ENCODE data around the gene LGALS9C.
"Not testable (repeated sequence)": the region's sequence is repeated elsewhere in the genome, so short reads cannot be mapped to it uniquely, and the experiment has no call there.

The LGALS9C gene

DNA sequence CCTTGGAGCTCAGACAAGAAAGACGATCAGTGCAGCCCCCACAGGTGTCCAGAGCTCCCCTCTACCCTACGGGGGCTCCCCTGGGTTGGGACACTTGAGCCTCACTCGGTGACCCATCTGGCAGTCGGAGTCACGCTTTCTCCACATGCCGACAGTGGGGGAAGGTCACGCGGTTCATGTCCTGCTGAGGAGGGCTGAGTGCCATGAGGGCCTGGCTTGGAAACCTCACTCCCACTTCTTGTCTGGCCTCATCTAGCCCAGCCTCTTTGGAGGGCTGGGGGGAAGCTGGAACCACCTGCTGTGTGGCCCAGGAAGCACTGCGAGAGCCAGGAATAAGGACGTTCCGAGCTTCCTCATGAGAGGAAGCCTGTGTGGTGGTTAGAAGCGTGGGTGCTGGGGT lies 1.8 kb downstream of the LGALS9C start:
- not testable (repeated sequence) for DNase-seq (ENCODE audit: low read depth, low spot score)

DNA sequence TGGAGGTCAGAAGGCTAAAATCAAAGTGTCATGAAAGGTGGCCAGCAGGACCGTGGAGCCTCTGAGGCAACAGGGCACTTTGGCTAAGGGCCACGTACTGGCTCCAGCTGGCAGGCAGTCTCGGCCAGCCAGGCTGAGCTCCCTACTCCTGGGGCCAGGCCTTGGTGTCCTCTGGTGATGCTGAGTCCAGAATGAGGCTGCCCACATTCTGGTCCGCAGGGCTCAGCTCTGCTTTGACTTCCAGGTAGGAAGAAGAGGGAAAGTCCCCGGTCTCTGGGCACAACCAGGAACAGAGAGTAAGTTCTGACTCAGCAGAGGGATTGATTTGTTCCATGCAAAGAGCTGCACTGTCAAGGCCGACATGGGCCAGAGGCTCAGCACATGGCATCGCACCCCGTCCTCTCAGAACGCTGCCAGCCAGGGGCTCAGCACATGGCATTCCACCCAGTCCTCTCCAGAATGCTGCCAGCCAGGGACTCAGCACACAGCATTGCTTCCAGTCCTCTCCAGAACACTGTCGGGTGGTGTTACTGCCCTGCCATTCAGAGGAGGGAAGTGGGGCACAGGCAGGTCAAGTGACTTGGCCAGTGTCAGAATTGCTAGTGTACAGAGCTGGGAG lies 2.5 kb downstream of the LGALS9C start:
- DNase-seq (ENCODE audit: low read depth, low spot score), result not testable (repeated sequence)

DNA sequence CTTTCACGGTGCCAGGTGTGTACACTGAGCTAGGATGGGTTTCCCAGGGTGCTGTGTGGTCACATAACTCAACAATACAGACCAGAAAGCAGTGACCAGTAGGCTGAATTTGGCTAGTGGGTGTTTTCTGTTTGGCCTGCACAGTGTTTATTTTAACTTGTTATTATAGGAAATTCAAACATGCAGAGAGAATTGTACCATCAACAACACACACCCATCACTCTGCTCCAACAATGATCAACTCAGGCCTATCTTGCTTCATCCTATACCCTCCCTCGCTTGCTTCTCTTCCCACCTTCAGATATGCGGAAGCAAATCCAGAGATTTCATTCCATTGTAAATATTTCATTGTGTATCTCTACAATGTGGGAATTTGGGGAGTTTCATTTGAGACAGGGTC lies 5.2 kb downstream of the LGALS9C start:
- not testable (repeated sequence) for DNase-seq (ENCODE audit: low read depth, low spot score)

DNA sequence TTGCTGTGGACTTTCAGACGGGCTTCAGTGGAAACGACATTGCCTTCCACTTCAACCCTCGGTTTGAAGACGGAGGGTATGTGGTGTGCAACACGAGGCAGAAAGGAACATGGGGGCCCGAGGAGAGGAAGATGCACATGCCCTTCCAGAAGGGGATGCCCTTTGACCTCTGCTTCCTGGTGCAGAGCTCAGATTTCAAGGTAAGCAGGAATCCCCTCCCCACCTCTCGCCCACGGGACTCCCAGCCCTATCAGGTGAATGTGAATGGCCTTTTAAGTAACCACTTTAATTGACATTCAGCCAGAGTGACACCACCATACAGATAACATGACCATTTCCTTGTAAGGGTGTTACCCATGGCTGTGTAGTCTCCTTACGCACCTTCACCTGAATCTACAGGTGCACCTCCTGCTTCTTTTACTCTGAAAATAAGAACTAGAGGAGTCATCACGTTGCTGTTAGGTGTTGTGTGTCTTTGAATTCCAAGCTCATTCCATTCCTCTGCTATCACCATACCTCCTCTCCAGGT lies 9.4 kb downstream of the LGALS9C start:
- DNase-seq (ENCODE audit: low read depth, low spot score), result not testable (repeated sequence)

DNA sequence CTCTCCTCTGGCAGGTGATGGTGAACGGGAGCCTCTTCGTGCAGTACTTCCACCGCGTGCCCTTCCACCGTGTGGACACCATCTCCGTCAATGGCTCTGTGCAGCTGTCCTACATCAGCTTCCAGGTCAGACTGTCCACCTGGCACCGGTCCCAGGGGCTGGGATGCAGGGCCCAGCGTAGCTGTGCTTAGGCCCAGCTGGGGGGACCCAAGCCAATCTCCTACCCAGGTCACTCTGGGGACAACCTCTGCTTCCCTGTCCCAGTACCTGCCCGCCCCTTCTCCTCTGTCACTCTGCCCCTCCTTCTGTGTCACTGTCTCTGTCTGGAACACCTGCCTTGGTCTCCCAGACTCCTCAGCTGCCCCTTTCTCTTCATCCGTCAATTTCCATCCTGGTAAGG lies 11.0 kb downstream of the LGALS9C start:
- DNase-seq (ENCODE audit: low read depth, low spot score), result not testable (repeated sequence)

DNA sequence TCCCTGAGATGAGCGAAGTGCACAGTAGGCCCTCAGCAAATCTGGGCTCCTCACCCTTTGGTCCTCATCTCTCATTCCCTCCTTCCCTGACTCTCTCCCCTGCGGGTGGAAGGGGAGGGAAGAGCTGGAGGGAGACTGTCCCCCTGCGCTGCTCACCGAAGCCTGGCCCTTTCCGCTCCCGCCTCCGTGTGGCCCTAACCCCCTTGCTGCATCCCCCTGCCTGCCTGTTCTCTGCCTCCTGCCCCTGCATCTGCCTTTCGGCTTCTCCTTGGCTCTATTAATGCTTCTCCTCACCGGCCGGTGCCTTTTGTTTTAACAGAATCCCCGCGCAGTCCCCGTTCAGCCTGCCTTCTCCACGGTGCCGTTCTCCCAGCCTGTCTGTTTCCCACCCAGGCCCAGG lies 12.0 kb downstream of the LGALS9C start:
- DNase-seq (ENCODE audit: low read depth, low spot score), result not testable (repeated sequence)

DNA sequence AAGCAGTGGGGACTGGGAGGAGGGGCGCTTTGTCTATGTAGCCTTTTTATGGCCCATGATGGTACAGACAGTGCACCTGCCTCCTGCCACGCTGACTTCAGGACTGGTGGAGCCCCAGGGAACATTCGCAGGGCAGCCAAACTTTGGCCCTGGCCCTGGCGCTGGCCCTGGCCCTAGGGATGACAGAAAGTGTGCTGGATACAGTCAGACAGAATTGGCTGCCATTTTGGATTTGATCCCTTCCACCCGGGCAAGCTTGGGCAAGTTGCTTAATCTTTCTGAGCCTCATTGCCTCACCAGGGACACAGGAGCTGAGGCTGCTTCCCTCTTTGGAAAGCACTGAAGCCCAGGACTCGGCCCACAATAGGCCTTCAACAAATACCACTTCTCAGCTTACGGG lies 13.4 kb downstream of the LGALS9C start:
- DNase-seq (ENCODE audit: low read depth, low spot score), result not testable (repeated sequence)

DNA sequence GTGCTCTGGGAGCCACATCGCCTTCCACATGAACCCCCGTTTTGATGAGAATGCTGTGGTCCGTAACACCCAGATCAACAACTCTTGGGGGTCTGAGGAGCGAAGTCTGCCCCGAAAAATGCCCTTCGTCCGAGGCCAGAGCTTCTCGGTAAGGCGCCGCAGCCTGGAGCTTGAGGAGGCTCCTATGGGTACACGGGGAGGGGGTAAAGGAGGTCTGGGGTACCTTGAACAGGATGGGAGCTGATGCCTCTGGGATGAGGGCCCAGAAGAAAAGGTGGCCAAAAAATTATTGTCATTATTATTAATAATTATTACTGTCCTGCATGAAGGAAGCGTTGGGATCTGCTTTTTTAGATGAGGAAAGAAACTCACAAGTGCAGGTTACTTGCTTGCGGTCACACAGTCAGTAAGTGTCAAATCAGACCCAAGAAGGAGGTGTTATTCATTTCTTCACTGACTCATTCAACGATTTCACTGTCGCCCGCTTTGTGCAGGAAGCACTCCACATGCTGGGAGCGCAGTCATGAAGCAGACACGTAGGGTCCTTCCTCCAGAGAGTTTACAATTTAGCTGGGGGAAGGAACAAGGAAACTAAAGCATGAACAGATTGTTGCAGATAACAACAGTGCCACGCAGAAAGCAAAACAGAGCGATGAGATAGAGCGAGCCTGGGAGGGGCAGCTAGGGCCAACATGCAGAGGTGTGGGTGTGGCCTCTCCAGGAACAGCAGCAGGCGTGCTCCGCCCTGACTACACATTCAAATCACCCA lies 16.3 kb downstream of the LGALS9C start:
- DNase-seq (ENCODE audit: low read depth, low spot score), result not testable (repeated sequence)

DNA sequence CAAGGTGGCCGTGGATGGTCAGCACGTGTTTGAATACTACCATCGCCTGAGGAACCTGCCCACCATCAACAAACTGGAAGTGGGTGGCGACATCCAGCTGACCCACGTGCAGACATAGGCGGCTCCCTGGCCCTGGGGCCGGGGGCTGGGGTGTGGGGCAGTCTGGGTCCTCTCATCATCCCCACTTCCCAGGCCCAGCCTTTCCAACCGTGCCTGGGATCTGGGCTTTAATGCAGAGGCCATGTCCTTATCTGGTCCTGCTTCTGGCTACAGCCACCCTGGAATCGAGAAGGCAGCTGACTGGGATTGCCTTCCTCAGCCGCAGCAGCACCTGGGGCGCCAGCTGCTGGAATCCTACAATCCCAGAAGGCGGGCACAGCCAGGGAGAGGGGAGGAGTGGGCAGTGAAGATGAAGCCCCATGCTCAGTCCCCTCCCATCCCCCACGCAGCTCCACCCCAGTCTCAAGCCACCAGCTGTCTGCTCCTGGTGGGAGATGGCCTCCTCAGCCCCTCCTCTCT lies 17.7 kb downstream of the LGALS9C start:
- DNase-seq (ENCODE audit: low read depth, low spot score), result not testable (repeated sequence)

DNA sequence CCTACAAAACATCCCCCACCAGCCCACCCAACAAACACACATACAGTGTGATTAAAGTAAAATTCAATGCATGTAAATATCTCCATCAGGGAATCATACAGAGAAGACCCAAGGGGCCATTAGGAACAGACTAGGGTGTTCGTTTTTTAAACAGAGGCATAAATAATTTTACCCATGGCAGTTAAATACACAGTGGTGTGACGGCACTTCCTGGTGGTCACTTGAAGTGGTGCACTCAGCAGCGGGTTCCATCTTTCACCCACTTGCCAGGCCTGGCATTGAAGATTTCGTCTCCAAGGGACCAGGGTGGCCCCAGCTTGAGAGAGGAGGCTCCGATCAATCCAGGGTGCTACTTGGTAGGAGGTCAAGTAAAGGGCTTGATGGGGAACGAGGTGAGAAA lies 20.5 kb downstream of the LGALS9C start:
- not testable (repeated sequence) for DNase-seq (ENCODE audit: low read depth, low spot score)

DNA sequence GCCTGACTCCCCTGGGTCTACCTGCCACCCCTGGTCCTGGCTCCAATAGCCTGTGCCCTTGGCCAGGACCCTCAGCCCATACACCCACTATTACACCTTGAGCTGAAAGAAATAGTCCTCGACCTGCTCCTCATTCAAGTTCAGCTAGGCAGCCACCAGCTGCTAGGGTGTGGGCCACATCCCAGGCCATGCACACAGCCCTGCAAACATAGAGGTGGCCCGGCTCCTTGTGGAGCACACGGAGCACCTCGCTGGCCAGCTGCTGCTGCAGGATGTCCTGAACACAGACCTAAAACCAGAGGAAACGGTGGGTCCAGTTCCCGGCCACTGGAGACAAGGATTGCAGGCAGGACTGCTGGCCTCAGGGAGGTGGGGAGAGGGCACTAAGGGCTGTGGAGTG lies 22.5 kb downstream of the LGALS9C start:
- not testable (repeated sequence) for DNase-seq (ENCODE audit: low read depth, low spot score)

DNA sequence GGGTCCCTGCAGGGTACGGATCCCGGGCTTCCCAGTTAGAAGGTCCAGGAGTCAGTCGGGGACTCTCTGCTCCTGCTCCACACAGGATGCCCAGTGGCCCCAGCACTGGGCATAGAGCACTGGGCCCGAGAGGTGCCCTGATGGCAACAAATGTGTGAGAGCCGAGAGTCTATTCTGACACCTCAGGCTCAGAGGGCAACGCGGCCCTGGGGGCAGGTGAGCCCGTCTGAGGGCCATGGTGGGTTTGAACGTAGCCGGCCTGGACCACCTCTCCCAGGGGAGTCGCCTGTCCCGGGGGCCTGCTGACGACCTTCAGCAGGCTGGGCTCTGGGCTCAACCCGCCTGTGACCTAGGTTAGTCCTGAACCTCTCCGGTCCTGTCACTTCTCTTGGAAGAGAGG lies 23.2 kb downstream of the LGALS9C start:
- not testable (repeated sequence) for DNase-seq (ENCODE audit: low read depth, low spot score)

DNA sequence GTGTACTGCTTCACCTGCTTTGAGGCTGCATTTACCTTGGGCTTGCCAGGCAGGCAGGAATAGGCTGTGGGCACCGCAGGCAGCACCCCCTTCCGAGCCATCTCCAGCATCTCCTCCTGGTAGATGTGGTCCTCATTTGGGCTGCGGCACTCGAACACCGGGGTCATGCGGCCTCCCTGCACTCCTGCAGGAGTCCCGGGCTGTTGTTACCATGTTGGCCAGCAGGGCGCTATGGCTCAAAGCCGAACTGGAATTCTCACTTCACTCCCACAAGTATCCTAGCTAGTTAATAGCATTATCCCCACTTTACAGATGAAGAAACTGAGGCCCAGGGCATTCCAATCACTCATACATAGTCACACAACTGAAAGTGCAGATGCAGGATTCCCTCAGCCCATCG lies 23.7 kb downstream of the LGALS9C start:
- DNase-seq (ENCODE audit: low read depth, low spot score), result not testable (repeated sequence)

DNA sequence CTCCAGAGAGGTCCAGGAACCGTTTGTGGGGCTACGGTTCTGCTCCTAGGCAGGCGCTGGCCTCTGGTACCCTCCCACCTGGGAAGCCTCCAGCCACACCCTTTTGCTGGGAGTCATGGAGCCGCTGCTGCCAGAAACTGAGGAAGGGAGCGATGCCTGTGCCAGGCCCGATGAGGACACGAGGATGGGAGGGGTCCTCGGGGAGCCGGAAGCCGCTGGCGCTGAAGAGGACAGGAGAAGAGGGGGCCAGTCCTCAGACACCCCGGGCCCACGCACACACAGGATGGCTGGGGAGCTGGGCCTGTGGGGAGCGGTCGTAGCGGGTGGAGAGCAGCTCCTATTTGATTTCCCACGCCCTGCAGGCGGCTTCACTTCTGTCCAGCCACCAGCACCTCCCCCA lies 24.2 kb downstream of the LGALS9C start:
- DNase-seq (ENCODE audit: low read depth, low spot score), result not testable (repeated sequence)

DNA sequence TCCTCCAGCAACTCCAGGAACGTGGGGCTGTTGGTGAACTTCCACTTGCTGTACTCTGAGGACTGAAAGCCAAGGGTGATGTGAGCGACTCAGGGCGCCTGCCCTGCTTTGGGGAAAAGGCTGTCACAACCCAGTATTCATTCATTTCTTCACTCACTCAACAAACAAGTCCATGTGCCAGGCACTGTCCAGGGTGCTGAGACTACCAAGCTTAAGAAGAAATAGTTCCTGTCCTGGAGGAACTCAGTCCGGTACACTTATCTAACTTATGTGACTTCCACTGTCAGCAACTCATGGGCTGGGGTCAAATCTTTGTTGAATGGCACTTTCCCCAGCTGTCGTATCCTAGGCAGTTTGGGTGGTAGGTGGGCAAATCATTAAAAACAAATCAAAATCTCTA lies 26.6 kb downstream of the LGALS9C start:
- not testable (repeated sequence) for DNase-seq (ENCODE audit: low read depth, low spot score)

DNA sequence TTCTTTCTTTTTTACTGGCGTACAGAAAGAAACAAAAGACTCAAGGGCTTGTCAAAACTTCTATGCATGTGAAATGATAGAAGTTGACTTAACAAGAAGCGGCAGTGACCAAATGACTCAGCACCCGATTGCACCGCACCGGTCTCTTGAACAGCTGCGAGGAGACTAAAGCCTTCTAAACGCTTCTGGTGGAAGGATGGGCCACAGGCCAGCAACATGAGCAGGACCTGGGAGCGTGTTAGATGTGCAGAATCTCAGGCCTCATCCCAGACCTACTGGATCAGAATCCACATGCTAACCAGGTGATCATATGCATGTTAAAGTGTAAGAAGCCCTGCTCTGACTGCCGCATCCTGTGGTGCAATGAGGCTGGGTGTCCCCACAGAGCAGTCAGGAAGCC lies 31.1 kb downstream of the LGALS9C start:
- DNase-seq (ENCODE audit: low read depth, low spot score), result not testable (repeated sequence)

DNA sequence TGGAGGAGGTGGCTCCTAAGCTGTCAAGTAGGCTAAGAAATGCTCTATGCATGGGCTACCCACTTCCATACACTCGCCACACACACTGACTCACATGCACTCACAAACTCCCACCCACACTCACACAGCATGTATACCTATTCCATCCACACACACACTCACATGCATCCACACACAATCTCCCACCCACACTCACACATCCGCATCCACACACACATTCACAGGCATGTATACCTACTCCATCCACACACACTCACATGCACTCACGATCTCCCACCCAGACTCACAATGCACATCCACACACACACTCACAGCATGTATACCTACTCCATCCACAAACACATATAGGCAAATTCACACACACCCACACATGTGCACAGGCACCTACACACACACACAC lies 32.1 kb downstream of the LGALS9C start:
- DNase-seq (ENCODE audit: low read depth, low spot score), result not testable (repeated sequence)

DNA sequence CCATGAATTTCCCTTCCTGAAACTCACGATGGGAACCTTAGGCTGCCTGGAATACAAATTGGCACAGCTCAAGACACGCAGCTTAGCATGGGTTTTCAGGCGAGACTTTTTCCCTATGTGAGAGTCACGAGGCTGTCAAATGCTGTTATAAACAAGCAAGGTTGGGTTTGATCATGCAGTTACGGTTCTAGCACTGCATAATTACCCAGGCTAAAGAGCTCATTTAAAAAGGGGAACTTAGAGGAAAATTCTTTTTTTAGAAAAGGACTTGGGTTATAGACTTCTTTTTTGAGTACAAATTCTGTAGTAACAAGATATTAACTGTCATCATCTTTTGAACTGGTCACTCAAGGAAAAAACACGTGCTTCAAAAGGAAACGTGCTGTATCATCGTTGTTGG lies 44.5 kb downstream of the LGALS9C start:
- DNase-seq (ENCODE audit: low read depth, low spot score), result not testable (repeated sequence)

DNA sequence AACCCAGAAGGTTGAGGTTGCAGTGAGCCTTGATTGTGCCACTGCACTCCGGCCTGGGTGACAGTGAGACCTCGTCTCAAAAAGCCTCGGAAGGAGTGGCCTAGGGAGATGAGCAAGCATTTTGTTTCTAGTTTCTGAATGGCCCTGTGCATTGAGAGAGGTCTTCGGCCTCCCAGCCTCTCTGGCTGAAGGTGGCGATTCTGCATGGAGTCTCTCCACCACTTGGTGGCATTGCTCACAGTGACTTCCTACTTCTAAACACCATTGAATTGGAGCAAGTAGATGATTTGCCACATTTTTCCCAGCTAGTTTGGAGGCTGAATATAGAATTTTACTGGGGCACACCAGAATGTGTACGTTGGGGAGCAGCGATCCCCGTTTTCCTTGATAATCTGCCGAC lies 48.4 kb downstream of the LGALS9C start:
- DNase-seq (ENCODE audit: low read depth, low spot score), result not testable (repeated sequence)

DNA sequence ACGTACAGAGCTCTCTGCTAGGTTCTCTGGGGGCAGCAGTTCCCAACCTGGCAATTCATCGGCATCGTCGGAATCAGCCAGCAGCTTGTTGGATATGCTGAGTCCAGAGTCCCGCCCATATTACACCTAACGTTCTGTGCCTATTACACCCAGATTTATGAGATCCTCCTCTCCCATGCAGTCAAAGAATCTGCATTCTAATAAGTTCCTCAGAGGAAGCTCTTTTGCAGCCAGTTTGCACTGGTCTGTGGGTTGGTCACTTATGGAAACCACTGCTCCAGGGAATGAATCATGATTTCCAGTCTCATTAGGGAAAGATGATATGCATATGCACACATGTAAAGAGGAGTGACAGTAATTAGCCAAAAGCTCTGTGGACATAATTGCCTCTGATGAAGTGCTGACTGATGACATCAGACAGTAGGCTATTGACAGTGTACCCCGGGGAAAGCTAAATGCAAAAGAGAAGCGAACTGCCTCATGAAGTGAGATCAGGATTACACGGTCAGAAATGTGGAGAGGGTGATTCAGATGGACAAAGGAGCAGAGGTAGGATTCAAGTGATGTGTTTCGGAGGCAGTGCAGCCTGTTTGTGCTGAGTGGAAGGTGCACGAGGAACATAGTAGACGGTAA lies 49.7 kb downstream of the LGALS9C start:
- not testable (repeated sequence) for DNase-seq (ENCODE audit: low read depth, low spot score)

DNA sequence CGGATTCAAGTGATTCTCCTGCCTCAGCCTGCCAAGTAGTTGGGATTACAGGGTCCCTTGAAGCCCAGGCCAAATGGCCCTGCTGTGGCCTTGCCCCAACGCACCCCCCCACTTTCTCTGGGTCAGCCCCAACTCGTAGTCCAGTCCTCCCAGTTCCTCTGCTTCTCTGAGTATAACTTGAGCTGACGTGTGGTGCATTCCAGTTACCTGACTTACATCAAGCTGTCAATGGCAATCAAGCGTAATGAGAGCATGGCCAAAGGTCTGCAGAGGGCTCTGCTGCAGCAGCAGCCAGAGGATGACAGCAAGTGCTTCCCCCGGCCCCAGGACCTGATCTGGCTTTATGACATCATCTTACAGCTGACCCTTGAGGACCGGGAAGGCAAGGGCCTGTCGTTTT lies 50.8 kb downstream of the LGALS9C start:
- not testable (repeated sequence) for DNase-seq (ENCODE audit: low read depth, low spot score)

DNA sequence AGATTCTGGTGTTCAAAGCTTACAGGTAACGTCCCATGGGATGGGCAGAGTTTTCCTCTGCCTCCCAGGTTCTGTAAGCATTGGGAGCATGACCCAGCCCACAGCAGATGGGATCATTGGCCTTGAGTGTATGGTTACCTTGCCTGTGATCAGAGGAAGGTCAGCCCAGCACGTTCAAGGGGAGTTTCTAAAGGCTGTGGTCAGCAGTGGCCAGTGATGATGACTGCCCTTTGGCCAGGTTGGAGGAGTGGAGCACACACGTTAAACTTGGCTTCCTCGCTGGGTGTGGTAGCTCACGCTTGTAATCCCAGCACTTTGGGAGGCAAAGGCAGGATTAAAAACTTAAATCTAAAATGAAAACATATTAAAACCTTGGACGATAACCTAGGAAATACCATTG lies 51.8 kb downstream of the LGALS9C start:
- DNase-seq (ENCODE audit: low read depth, low spot score), result not testable (repeated sequence)

Data from activated naive CD8-positive, alpha-beta T cell treated with anti-CD3 and anti-CD28 coated beads, Interleukin-2, amount 50 U/mL, for 16 hours (primary cell).